Naive B cell (primary cell): Measurements from ENCODE around the gene MBP. TPM values are rescaled to one million over a fixed set of nuclear protein-coding genes. Genes with fewer than 3 reads are reported as not detected.
A peak's percentile ranks its signal among the peaks of the same experiment; 100 is the strongest.

Source experiments
- ATAC-seq, 2 donors: fragments of 150-1000 bp; cut with Tn5 transposase; 2 replicates each; pipeline ENCODE4 v1.10.0; 2021; ENCODE audit warnings: low read depth in 2 of 2, mild to moderate bottlenecking in 2 of 2, moderate library complexity in 2 of 2
- DNase-seq: peaks from one replicate; pipeline ENCODE4 v3.0.0; 2022
- H3K27ac Mint-ChIP-seq, 6 donors: one replicate each; pipeline ENCODE4 v1.8.0; 2020 to 2022; ENCODE audit warnings: mild to moderate bottlenecking in 6 of 6, mixed read lengths in 6 of 6, moderate library complexity in 5 of 6, inconsistent platforms in 2 of 6
- H3K27me3 Mint-ChIP-seq, 3 donors: one replicate each; pipeline ENCODE4 v1.8.0; 2021 to 2022; ENCODE audit warnings: mixed read lengths in 3 of 3, mild to moderate bottlenecking in 1 of 3
- H3K36me3 Mint-ChIP-seq, 2 donors: one replicate each; pipeline ENCODE4 v1.8.0; 2020 to 2022; ENCODE audit warnings: mixed read lengths in 2 of 2, inconsistent platforms in 1 of 2, mild to moderate bottlenecking in 1 of 2
- H3K4me1 Mint-ChIP-seq, 3 donors: one replicate each; pipeline ENCODE4 v1.8.0; 2020 to 2022; ENCODE audit warnings: mixed read lengths in 3 of 3, inconsistent platforms in 1 of 3, mild to moderate bottlenecking in 1 of 3, moderate library complexity in 1 of 3
- H3K4me3 Mint-ChIP-seq, 8 donors: one replicate each; pipeline ENCODE4 v1.8.0; 2020 to 2022; ENCODE audit warnings: mild to moderate bottlenecking in 8 of 8, mixed read lengths in 8 of 8, moderate library complexity in 8 of 8, inconsistent platforms in 2 of 8
- H3K9me3 Mint-ChIP-seq, 7 donors: one replicate each; pipeline ENCODE4 v1.8.0; 2020 to 2022; ENCODE audit warnings: mixed read lengths in 7 of 7, mild to moderate bottlenecking in 5 of 7, inconsistent platforms in 2 of 7, moderate library complexity in 1 of 7
- polyA plus RNA-seq, 6 donors: library from polyadenylated mRNA; unstranded; fragments of 300-500 nt; fragmentation: Illumina TruSeq; gene quantifications; one replicate each; pipeline ENCODE4 v1.2.3, GENCODE V29; 2021; ENCODE audit warnings: low read depth in 6 of 6

MBP gene
- polyA plus RNA-seq, 6 donors from 2014 or later: 35.4 to 69.2 (median 66.6) TPM

- DNase-seq (no peak), ATAC-seq (no peak)
- Mint-ChIP-seq H3K27ac (peak overlapping the region; percentile 85 to 97 (median 88)), H3K27me3 (no peaks in the 10 kb centered on the region), H3K4me1 (peaks cover 74 to 88% (median 84%) of the 10 kb centered on the region in 3 donors), H3K36me3 (peaks cover 0 to 5% of the 10 kb centered on the region in 2 donors), H3K4me3 (peak overlapping the region; percentile 37 to 79 (median 64)), H3K9me3 (peaks cover 0 to 3% (median 0%) of the 10 kb centered on the region in 7 donors)
These were observed 9.0 kb downstream of the MBP start for GRCh38 chr18:77123320-77124231.

- H3K4me1 Mint-ChIP-seq: peaks cover 66 to 77% (median 73%) of the 10 kb centered on the region in 3 donors
- ATAC-seq (no peak), DNase-seq (no peak)
- peaks cover 0 to 5% (median 0%) of the 10 kb centered on the region in 7 donors for H3K9me3 Mint-ChIP-seq
- no peaks in the 10 kb centered on the region for H3K27me3 Mint-ChIP-seq
- peak overlapping the region in 2 of 6 donors; percentile 41 to 68 for H3K27ac Mint-ChIP-seq
- H3K36me3 Mint-ChIP-seq: peaks cover 0 to 9% of the 10 kb centered on the region in 2 donors
- no peak overlapping the region for H3K4me3 Mint-ChIP-seq
These were observed 11.1 kb downstream of the MBP start for GRCh38 chr18:77121523-77121922.

- Mint-ChIP-seq H3K27me3 (no peaks in the 10 kb centered on the region), H3K27ac (peak overlapping the region in 2 of 6 donors; percentile 57 to 58), H3K9me3 (peaks cover 0 to 5% (median 0%) of the 10 kb centered on the region in 7 donors), H3K36me3 (peaks cover 0 to 9% of the 10 kb centered on the region in 2 donors), H3K4me3 (no peak overlapping the region), H3K4me1 (peaks cover 62 to 68% (median 67%) of the 10 kb centered on the region in 3 donors)
- DNase-seq: no peak
- ATAC-seq: peak in 1 of 2 donors; percentile 15
These were observed 12.6 kb downstream of the MBP start for GRCh38 chr18:77119851-77120491.

- no peak for ATAC-seq
- DNase-seq: no peak
- peak overlapping the region in 1 of 8 donors; percentile 21 for H3K4me3 Mint-ChIP-seq
- peaks cover 0 to 5% (median 0%) of the 10 kb centered on the region in 7 donors for H3K9me3 Mint-ChIP-seq
- no peaks in the 10 kb centered on the region for H3K27me3 Mint-ChIP-seq
- H3K36me3 Mint-ChIP-seq: peaks cover 0 to 9% of the 10 kb centered on the region in 2 donors
- peaks cover 55 to 66% (median 61%) of the 10 kb centered on the region in 3 donors for H3K4me1 Mint-ChIP-seq
- H3K27ac Mint-ChIP-seq: peak overlapping the region in 3 of 6 donors; percentile 57 to 60 (median 58)
These were observed 13.3 kb downstream of the MBP start for GRCh38 chr18:77119101-77119850.

- Mint-ChIP-seq H3K36me3 (peaks cover 2 to 9% of the 10 kb centered on the region in 2 donors), H3K4me1 (peaks cover 48 to 64% (median 58%) of the 10 kb centered on the region in 3 donors), H3K27ac (peak overlapping the region in 4 of 6 donors; percentile 3 to 58 (median 18)), H3K4me3 (peak overlapping the region in 1 of 8 donors; percentile 72), H3K27me3 (no peaks in the 10 kb centered on the region), H3K9me3 (peaks cover 0 to 5% (median 0%) of the 10 kb centered on the region in 7 donors)
- no peak for DNase-seq
- no peak for ATAC-seq
These were observed 14.1 kb downstream of the MBP start for GRCh38 chr18:77118256-77119090.

- H3K4me1 Mint-ChIP-seq: peaks cover 51 to 68% (median 63%) of the 10 kb centered on the region in 3 donors
- ATAC-seq (no peak), DNase-seq (no peak)
- peaks cover 0 to 5% (median 0%) of the 10 kb centered on the region in 7 donors for H3K9me3 Mint-ChIP-seq
- H3K27ac Mint-ChIP-seq: peak overlapping the region in 1 of 6 donors; percentile 39
- H3K36me3 Mint-ChIP-seq: peaks cover 4 to 9% of the 10 kb centered on the region in 2 donors
- no peak overlapping the region for H3K4me3 Mint-ChIP-seq
- no peaks in the 10 kb centered on the region for H3K27me3 Mint-ChIP-seq
These were observed 16.1 kb downstream of the MBP start for GRCh38 chr18:77116201-77117080.

- peak overlapping the region in 5 of 6 donors; percentile 1 to 87 (median 59) for H3K27ac Mint-ChIP-seq
- DNase-seq (no peak), ATAC-seq (no peak)
- H3K4me3 Mint-ChIP-seq: no peak overlapping the region
- peaks cover 4 to 9% of the 10 kb centered on the region in 2 donors for H3K36me3 Mint-ChIP-seq
- peaks cover 0 to 5% (median 0%) of the 10 kb centered on the region in 7 donors for H3K9me3 Mint-ChIP-seq
- peaks cover 55 to 67% (median 66%) of the 10 kb centered on the region in 3 donors for H3K4me1 Mint-ChIP-seq
- H3K27me3 Mint-ChIP-seq: no peaks in the 10 kb centered on the region
These were observed 17.2 kb downstream of the MBP start for GRCh38 chr18:77115192-77115953.

- Mint-ChIP-seq H3K27ac (peak overlapping the region in 4 of 6 donors; percentile 44 to 87 (median 65)), H3K9me3 (peaks cover 0 to 5% (median 0%) of the 10 kb centered on the region in 7 donors), H3K36me3 (peaks cover 4 to 9% of the 10 kb centered on the region in 2 donors), H3K4me1 (peaks cover 52 to 66% (median 65%) of the 10 kb centered on the region in 3 donors), H3K27me3 (no peaks in the 10 kb centered on the region), H3K4me3 (peak overlapping the region in 2 of 8 donors; percentile 15 to 33)
- ATAC-seq: no peak
- no peak for DNase-seq
These were observed 18.0 kb downstream of the MBP start for GRCh38 chr18:77114415-77115191.

- ATAC-seq: no peak
- peaks cover 4 to 8% of the 10 kb centered on the region in 2 donors for H3K36me3 Mint-ChIP-seq
- H3K4me3 Mint-ChIP-seq: no peak overlapping the region
These were observed 18.5 kb downstream of the MBP start for GRCh38 chr18:77114152-77114414.

GRCh38 chr18:77113361-77114151, 19.0 kb downstream of the MBP start:
- H3K27ac Mint-ChIP-seq: peak overlapping the region in 4 of 6 donors; percentile 4 to 92 (median 49)
- H3K4me3 Mint-ChIP-seq: no peak overlapping the region
- DNase-seq: no peak
- peaks cover 0 to 2% (median 0%) of the 10 kb centered on the region in 7 donors for H3K9me3 Mint-ChIP-seq
- ATAC-seq: no peak
- H3K36me3 Mint-ChIP-seq: peaks cover 3 to 4% of the 10 kb centered on the region in 2 donors
- peaks cover 47 to 62% (median 62%) of the 10 kb centered on the region in 3 donors for H3K4me1 Mint-ChIP-seq
- no peaks in the 10 kb centered on the region for H3K27me3 Mint-ChIP-seq

More at GRCh38 chr18:77114152-77114414, 18.5 kb downstream of the MBP start:
- H3K9me3 Mint-ChIP-seq: peaks cover 0 to 5% (median 0%) of the 10 kb centered on the region in 7 donors
- H3K4me1 Mint-ChIP-seq: peaks cover 50 to 64% (median 62%) of the 10 kb centered on the region in 3 donors
- H3K27ac Mint-ChIP-seq: peak overlapping the region in 2 of 6 donors; percentile 4 to 51
- no peak for DNase-seq
- H3K27me3 Mint-ChIP-seq: no peaks in the 10 kb centered on the region
